Measurements from ENCODE around the gene SFSWAP.

GRCh38 chr12:131671276-131671675 is 39.6 kb upstream of the SFSWAP start:
- TF ChIP-seq, protein P1, sequence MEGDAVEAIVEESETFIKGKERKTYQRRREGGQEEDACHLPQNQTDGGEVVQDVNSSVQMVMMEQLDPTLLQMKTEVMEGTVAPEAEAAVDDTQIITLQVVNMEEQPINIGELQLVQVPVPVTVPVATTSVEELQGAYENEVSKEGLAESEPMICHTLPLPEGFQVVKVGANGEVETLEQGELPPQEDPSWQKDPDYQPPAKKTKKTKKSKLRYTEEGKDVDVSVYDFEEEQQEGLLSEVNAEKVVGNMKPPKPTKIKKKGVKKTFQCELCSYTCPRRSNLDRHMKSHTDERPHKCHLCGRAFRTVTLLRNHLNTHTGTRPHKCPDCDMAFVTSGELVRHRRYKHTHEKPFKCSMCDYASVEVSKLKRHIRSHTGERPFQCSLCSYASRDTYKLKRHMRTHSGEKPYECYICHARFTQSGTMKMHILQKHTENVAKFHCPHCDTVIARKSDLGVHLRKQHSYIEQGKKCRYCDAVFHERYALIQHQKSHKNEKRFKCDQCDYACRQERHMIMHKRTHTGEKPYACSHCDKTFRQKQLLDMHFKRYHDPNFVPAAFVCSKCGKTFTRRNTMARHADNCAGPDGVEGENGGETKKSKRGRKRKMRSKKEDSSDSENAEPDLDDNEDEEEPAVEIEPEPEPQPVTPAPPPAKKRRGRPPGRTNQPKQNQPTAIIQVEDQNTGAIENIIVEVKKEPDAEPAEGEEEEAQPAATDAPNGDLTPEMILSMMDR (IDR thresholded peaks at IDR 0.05; ENCODE audit: insufficient read depth, low read length) = no peak
- TF ChIP-seq, protein P2, sequence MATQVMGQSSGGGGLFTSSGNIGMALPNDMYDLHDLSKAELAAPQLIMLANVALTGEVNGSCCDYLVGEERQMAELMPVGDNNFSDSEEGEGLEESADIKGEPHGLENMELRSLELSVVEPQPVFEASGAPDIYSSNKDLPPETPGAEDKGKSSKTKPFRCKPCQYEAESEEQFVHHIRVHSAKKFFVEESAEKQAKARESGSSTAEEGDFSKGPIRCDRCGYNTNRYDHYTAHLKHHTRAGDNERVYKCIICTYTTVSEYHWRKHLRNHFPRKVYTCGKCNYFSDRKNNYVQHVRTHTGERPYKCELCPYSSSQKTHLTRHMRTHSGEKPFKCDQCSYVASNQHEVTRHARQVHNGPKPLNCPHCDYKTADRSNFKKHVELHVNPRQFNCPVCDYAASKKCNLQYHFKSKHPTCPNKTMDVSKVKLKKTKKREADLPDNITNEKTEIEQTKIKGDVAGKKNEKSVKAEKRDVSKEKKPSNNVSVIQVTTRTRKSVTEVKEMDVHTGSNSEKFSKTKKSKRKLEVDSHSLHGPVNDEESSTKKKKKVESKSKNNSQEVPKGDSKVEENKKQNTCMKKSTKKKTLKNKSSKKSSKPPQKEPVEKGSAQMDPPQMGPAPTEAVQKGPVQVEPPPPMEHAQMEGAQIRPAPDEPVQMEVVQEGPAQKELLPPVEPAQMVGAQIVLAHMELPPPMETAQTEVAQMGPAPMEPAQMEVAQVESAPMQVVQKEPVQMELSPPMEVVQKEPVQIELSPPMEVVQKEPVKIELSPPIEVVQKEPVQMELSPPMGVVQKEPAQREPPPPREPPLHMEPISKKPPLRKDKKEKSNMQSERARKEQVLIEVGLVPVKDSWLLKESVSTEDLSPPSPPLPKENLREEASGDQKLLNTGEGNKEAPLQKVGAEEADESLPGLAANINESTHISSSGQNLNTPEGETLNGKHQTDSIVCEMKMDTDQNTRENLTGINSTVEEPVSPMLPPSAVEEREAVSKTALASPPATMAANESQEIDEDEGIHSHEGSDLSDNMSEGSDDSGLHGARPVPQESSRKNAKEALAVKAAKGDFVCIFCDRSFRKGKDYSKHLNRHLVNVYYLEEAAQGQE (IDR thresholded peaks at IDR 0.05; ENCODE audit: insufficient replicate concordance, low read depth) = no peak

Data from HL-60 (cell line).